ENCODE results near the gene PSPH.
"Not testable (repeated sequence)": the region's sequence is repeated elsewhere in the genome, so short reads cannot be mapped to it uniquely, and the experiment has no call there.

The PSPH gene

DNA sequence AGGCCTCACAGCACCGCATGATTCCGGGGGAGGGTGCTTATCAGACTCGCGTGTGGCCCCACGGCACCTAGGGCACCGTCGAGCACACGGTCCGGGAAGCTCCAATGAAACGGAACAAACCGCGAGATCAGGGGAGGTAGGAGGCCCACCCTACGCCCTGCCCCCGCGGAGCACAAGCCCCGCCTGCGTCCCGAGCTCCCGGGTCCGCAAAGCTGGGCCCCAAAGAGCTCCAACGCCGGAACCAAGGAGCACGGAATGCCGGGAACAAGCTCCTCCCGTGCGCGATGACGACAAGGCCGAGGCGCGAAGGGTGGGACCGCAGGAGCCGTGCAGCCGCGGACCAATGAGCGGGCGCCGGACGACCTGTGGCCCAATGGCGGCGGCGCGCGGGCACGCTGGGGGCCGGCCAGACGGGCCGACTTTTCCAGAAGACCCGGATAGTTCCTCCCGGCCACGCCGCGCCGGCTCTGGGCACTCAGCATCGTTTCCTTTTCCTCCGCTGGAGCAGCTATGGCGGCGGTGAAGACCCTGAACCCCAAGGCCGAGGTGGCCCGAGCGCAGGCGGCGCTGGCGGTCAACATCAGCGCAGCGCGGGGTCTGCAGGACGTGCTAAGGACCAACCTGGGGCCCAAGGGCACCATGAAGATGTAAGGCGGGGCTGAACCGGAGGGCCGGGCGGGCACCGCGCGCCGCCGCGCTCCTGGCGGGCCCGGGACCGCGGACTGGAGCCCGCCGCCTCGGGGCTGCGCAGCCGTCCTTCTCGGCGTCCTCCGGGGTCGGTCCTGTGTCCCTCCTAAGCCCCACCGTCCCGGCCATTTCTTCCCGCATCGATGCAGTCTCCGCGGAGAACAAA, at the start of gene PSPH, which contains the start of gene CCT6A:
Gene PSPH, minus strand, starts transcription at position 106 of the 853 bp plus-strand sequence. CDS start 30,232 bp downstream, outside the sequence.
Gene CCT6A, plus strand, starts transcription at position 427 of the 853 bp plus-strand sequence. Its CDS starts 84 bp downstream, at position 511.
- peak; percentile 88 for DNase-seq

DNA sequence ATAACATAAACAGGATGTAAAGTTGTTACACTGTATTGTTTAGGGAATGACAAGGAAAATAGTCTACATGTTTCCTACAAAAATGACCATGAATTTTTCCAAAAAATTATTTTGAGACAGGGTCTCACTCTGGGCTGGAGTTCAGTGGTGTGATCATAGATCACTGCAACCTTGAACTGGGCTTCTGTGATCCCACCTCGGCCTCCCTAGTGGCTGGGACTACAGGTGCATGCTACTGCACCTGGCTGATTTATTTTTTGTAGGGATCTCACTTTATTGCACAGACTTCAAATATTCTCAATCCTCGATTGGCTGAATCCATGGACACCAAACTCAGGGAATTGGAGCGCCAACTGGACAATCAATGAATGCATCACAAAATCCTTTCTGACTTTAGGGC, 48.4 kb upstream of the PSPH start:
- no peak for DNase-seq

DNA sequence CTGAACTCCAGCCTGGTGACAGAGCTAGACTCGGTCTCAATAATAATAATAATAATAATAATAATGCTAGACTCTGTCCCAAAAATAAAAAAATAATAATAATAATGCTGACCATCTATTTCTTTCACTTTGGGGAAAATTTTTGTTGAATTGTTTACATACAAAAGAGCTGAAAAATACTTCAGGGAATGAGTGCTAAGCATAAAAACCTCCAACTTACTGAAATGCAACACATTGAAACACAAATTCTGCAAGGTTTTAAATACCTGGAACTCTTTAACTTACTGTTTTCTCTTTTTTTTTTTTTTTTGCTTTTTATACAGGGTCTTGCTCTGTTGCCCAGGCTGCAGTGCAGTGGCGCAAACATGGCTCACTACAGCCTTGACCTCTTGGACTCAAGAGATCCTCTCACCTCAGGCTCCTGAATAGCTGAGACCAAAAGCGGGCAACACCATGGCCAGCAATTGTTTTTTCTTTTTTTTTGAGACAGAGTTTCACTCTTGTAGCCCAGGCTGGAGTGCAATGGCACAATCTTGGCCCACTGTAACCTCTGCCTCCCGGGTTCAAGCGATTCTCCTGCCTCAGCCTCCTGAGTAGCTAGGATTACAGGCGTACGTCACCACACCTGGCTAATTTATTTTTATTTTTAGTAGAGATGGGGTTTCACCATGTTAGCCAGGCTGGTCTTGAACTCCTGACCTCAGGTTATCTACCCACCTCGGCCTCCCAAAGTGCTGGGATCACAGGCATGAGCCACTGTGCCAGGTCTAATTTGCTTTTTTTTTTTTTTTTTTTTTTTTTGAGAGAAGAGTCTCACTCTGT, 47.2 kb upstream of the PSPH start:
- not testable (repeated sequence) for DNase-seq

DNA sequence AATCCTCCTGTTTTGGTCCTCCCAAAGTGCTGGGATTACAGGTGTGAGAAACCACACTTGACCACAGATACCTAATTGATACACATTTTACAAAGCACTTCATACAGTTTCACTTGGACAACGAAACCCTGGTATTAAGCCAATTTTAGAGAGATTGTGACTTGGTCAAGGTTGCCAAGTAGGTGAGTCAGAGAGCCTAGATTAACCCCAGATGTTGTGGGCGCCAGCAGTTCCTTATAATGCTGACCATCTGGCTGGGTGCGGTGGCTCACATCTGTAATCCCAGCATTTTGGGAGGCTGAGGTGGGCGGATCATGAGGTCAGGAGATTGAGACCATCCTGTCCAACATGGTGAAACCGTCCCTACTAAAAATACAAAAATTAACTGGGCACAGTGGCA, 46.5 kb upstream of the PSPH start:
- DNase-seq = no peak

DNA sequence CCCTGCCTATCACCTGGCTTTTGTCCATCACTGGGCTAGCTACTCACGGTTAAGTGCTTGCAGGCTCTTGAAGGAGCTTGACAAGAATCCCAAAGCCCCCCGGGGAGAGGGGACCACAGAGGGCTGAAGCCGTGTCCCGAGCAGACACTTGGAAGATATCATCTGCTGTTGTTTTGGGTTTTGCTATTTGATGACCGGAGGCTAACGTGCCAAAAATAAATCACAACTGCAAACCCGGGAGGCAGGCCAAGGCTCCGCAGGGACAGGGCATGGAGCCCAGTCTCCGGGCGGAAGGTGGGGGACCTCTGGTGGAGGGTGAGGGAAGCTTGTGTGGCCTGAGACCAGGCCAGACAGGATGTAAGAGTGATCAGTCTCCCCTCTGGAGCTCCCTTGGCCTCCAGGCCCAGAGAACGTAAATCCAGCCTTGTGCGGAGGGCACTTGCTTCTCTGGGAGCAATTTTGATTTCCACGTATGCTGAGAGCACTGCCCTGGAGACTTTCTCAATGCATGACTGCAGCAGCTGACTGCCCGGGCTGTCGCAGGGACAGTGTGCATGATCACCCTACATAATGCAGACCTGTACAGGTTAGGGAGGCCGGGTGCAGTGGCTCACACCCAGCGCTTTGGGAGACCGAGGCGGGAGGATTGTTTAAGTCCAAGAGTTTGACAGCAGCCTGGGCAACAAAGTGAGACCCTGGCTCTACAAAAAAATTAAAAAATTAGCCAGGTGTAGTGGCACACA, 41.7 kb upstream of the PSPH start, which contains the start of gene PHKG1:
Gene PHKG1, minus strand, starts transcription at position 164 of the 743 bp plus-strand sequence. CDS start 4,011 bp downstream, outside the sequence.
- no peak for DNase-seq

DNA sequence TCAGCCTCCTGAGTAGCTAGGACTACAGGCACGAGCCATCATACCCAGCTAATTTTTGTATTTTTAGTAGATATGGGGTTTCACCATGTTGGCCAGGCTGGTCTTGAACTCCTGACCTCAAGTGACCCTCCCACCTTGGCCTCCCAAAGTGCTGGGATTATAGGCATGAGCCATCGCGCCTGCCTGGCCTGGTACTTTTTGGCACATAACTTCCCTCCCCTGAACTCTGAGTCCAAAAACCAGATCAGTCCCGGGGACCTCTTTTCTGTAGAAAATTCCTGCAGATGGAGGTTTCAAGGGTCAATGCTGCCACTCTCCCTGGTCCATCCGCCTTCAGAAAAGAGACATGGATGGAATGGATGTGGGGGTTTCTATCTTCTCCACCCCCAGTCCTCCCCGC, 41.1 kb upstream of the PSPH start:
- DNase-seq = not testable (repeated sequence)

DNA sequence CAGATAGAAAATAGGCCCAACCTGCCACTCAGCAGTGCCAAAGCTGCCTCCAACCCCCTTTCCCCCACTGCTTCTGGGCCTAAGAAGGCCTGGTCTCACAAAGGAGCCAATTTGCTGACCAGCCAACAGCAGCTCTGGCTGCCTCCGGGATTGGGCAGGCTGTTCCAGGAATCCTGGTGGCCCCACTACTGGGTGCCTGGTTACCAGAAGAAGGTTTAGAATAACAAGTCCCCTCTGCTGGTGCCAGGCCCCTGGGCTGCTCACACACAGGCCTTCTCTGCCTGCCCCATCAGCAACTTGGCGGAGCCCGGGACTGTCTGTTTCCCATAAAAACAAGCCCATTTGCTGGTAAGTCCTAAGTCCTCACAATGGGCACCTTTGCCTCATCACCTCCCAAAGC, 40.3 kb upstream of the PSPH start:
- DNase-seq = no peak

DNA sequence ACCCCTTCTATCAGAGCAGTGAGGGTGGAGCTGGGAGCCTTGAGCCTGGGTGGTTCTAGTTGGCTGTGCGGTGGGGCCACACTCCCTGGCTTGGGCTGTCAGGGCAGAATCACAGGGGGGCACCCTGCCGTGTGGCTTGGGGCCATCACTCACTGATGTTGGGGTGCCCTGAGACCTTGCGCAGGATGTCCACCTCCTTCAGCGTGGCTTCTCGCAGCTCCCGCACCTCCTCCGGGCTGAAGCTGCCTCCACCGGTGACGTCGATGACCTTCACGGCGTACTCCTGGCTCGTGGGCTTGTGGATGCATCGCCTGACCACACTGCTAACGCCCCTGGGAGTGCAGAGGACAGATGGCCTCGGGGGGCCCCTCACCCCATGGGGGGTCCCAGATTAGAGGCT, 36.2 kb upstream of the PSPH start:
- DNase-seq = no peak

DNA sequence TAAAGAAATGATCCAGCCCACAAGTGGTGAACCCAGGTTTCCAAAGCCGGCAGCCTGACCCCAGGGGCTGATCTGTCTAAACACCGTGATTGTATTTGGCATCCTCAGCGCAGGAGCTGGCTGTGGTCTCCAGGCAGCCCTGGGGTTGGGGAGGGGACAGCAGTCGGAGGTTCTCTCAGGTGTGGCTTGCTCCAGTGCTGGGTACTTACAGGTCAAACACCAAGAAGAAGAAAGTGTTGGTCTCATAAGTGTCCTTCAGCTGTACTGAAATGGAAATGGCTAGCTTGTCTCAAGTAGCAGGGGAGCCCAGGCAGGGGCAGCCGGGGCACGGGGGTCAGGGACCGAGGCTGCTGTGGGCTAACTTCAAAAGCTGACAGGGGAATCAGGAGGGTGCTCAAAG, 35.5 kb upstream of the PSPH start:
- DNase-seq = no peak

DNA sequence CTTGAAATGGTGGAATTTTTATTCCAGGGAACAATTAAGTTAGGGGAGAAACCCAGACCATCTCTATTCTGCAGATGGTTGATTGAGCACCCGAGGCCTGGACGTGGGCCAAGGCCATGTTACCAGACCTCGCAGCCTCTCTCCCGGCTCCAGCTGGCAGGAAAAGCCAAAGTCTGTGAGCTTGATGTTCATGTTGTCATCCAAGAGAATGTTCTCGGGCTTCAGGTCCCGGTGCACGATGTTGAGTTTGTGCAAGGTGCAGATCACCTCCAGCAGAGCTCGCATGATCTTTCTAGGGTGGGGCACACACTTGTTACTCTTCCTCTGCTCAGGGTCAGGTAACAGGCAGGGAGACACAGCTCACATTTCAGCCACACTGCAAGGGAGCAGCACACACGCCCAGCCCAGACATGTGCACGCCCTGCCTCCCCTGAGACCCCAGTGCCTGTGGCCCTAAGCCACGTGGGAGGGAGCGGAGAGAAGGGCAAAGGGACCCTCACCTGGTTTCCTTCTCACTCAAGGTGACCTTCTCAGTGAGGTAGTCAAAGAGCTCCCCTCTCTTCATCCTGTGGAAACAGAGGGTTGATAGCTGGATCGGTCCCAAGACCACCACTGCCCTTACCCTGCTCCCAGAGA, 32.0 kb upstream of the PSPH start:
- DNase-seq = no peak

DNA sequence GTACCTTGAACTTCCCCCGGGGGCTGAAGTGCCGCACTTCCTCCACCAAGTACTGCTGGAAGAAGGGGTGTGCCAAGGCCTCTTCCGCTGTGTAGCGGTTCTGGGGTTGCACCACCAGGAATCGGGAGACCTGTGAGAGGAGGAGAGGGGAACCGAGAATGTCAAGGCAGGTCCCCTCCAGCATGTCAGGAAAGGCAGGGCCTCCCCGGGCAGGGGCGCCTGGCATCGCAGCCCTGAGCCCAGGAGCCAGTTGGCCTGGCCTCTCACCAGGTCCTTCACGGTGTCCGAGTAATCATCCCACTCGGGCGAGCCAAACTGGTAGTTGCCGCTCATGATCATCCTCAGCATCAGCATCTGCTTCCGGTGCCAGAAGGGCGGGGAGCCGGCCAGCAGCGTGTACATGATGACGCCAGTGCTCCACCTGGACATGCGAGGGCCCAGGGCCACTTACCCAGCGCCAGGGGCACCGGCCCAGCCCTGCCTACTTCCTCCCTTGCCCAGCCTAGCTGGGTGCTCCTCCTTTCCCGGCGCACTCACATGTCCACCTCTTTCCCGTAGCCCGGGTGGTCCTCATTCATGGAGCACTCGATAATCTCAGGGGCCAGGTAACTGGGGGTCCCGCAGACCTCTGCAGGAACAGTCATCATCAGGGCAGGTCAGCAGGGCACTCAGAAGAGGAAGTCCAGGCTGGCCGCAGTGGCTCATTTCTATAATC, 30.5 kb upstream of the PSPH start:
- no peak for DNase-seq

DNA sequence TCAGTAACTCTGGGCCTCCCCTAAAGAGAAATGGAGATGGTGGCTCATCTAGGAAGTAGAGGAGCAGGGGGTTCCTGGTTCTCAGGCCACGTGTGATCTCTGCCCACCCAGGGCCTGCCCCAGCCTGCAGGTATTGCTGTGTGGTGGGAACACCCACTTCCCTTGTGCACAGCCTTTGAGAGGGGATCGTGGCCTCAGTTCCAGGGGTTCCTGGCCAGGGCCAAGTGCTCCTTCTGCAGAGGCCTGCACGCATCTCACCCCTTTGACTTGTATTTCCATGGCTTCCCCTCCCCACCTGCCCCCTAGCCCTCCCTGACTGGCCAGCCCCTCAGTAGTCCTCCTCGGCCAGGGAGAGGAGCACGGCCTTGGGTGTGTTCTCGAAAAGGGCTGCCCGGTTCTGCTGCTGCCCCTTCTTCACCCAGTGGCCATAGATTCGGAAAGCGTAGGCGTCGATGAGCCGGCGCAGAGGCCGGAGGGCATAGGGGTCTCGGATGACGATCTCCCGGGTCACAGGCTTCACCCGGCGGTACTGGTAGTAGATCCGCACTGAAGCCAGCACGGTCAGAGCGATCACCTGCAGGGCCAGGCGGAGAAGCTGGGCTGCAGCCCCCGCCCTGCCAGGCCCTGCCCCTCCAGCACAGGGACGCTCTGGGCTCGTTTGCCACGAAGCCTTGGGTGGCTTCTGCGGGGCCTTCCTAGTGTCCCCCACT, 29.6 kb upstream of the PSPH start:
- not testable (repeated sequence) for DNase-seq

DNA sequence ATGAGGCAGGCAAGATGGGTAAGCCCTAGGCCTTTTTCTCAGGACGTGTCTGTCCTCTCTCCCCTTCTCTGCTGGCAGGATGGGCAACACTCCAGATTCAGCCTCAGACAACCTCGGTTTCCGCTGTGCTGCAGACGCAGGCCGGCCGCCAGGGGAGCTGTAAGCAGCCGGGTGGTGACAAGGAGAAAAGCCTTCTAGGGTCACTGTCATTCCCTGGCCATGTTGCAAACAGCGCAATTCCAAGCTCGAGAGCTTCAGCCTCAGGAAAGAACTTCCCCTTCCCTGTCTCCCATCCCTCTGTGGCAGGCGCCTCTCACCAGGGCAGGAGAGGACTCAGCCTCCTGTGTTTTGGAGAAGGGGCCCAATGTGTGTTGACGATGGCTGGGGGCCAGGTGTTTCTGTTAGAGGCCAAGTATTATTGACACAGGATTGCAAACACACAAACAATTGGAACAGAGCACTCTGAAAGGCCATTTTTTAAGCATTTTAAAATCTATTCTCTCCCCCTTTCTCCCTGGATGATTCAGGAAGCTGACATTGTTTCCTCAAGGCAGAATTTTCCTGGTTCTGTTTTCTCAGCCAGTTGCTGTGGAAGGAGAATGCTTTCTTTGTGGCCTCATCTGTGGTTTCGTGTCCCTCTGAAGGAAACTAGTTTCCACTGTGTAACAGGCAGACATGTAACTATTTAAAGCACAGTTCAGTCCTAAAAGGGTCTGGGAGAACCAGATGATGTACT, 28.4 kb upstream of the PSPH start:
- no peak for DNase-seq

DNA sequence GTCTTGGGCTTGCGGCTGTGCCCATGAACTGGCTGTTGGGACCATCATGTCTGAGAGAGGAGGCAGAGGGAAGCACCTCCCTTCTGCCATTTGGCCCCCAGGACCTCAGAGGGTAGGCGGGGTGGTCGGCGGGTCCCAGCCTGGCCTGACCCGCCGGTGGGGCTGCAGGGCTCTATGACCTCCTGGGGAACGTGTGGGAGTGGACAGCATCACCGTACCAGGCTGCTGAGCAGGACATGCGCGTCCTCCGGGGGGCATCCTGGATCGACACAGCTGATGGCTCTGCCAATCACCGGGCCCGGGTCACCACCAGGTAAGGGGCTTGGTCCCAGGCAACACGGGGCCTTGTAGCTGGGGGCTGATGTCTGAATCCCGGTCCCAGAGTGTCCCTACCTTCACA, 27.0 kb upstream of the PSPH start:
- DNase-seq = no peak

DNA sequence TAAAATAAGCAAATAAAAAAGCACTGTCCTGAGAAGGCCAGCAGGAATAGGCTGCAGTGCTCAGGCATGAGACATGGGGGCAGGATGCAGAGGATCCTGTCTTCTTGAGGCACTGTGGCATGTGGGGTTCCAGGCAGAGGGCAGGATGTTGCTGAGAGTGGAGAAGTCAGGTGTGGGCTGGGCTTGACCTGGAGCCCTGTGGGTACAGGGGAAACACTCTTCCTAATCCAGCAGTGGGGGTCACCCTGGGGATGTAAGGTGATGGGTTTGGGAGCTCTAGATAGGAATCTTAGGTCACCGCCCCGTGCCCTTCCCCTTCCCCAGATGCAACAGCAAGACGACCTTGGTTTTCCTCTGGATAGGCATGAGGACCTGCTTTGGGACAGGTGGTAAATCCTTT, 26.4 kb upstream of the PSPH start:
- DNase-seq = no peak

DNA sequence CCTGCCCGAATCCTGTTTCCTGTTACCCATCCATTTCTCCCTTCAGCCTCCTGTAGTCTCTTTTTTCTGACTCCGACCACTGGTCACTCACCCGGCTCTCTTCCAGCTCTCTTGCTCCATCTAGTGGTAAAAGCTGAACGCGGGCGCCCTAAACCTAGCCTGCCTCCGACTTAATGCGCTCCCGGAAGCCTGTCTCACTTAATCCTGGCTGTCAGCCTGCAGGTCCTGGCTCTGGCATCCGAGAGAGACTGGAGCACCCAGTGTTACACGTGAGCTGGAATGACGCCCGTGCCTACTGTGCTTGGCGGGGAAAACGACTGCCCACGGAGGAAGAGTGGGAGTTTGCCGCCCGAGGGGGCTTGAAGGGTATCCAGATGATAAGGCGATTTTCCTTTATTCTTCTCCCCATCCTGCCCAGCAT, 23.1 kb upstream of the PSPH start:
- DNase-seq = peak; percentile 5

DNA sequence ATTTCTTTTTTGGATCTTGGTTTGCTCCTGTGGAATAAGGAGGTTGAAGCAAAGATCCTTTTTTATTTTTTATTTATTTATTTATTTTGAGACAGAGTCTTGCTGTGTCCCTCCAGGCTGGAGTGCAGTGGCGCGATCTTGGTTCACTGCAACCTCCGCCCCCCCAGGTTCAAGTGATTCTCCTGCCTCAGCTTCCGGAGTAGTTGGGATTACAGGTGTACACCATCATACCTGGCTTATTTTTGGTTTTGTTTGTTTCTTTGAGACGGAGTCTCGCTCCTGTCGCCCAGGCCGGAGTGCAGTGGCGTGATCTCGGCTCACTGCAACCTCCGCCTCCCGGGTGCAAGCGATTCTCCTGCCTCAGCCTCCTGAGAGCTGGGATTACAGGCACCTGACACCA, 15.1 kb upstream of the PSPH start:
- not testable (repeated sequence) for DNase-seq

DNA sequence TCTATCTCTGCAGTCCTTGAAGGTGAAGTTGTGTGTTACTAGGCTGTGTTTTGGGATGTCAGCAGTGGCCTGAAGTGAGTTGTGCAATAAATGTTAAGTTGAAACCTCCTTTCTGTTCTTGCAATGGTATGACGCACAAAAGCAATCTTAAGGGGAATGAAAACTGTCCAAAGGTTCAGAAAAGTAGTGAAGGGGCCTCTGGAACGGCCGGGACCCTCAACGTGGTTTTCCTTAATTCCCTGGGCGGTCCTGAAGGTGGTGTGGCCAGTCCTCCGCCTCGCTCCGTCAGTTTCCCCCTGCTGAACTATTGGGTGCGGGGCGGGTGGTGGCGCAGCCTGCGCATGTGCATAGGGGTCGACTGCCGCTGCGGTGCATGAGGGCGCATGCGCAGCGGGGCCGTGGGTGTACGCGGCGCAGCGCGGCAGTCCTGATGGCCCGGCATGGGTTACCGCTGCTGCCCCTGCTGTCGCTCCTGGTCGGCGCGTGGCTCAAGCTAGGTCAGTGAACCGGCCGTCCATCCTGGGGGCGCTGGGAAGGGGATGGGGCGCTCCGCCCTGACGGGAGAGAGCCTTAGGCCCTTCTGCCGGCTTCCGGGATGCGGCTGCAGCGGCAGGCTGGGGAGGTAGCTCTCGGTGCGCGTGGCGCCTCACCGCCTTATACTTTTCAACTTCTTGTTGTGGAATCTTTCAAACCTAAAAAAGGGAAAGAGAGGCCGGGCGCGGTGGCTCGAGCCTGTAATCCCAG, 12.8 kb upstream of the PSPH start, which contains the start of gene SUMF2:
Gene SUMF2, plus strand, starts transcription at position 405 of the 744 bp plus-strand sequence. Its CDS starts 26 bp downstream, at position 431.
- DNase-seq = peak; percentile 82

DNA sequence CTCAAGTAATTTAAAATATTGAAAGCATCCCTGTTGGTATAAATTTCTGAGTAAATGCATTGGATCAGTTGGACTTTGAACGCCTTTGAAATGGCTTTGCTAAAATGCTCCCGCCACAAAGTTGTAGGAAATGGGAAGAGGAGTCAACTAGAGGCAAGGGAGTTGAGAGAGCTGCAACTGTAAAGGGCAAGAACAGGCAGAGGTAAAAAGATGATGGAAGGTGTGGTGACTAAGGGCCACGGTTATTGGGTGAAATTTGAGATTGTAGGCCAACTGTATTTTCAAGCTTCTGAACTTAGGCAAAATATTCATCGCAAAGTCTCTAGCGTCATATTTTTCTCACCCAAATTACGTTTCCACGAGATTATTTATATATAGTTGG, 12.2 kb upstream of the PSPH start:
- DNase-seq = no peak

DNA sequence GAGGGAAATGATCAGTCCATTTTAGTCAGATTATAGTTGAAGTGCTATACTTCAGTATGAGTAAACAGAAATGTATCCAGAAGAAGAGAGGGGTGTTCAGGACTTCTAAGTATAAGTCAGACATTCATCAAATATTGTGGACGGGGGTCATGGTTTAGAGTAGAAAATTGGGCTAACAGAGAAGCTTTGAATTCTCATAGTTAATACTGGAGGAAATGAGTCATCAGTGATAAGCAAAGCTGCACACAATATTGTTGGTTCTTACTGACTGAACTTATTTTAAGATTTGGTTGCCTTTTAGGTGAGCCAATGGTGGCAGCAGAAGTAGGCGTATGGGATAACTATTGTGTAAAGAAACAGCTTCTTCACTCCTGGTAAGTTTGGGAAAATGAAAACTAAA, 11.1 kb upstream of the PSPH start:
- DNase-seq = no peak

Measured in NK-92 treated with Interleukin-12 subunit alpha and Interleukin-12 subunit beta, amount 100 ng/mL, for 24 hours (cell line).